GM20431 (cell line): ENCODE results near the gene ZNF276.

Experiments used
- in situ Hi-C: fragments of 300-500 bp; cut with MseI, MboI; formaldehyde crosslinking; loops from one replicate; pipeline ENCODE4 v1.15.0; 2020; ENCODE audit warnings: low sequenced_read_pairs; ENCODE audit not compliant: unreplicated experiment

The ZNF276 gene

DNA sequence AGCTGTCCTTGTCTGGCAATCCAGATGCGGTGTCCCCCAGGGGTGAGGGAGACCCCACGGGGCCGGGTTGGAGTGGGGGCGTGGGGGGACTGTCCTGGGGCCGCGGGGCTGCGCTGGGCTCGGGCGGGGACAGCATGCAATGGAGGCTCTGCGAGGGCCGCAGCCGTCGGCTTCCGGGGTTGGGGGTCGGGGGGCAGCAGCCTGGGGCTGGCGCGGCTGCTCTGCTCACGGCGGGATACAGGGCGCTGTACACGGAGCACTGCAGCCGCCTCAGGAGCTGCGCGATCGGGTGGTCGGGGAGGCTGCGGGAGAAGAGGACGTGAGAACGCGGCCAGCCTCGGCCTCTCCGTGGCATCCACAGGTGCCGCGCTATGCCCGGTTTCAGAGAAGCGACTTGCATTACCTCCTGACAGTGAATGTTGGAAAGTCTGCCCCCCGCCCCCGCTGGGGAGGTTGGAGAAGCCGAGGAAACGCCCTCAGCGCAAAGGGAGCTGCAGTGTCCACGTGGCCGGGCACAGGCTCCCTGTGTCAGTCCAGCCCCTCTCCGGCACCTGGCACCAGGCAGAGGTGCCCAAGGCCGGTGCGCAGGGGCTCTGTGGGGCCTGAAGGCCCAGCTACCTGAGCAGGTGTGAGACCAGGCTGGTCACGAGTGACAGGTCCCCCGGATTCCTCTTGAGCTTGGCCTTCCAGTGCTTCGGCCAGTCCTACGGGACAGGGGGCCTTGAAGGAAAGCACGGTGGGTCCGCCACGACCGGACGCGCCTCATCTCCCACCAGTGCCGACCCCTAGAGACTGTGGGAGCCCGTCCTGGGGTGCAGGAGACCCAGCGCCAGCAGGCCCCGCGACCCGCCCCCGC lies 10.4 kb upstream of the ZNF276 start:
- in situ Hi-C loops = no loop called here

DNA sequence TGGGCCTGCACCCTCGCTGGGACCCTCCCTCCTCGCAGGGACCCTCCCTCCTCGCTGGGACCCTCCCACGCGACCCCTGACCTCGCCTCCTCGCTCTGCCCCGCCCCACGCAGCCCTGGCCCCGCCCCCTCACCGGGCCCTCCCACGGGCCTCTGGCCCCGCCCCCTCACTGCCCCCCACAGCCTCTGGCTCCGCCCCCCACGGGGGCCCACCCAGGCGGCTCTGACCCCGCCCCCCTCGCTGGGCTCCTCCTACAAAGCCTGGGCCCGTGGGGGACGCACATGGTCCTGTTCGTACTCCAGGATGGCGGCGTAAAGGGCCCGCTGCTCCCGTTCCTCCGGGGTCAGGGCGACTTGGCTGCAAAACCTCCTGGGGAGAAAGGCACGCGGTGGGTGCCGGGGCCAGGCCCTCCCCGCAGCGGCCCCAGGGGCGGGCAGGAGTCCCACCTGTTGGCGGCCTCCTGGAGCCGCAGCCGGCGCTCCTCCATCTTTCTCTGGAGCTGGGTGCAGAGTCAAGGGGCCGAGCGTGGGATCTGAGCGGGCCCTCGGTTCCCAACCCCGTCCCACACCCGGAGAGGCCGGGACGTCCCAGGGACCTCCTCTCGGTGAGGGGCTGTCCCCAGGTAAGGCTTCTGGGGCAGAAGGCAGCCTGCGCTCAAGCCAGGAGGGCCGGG lies 9.6 kb upstream of the ZNF276 start:
- in situ Hi-C loops = no loop called here

DNA sequence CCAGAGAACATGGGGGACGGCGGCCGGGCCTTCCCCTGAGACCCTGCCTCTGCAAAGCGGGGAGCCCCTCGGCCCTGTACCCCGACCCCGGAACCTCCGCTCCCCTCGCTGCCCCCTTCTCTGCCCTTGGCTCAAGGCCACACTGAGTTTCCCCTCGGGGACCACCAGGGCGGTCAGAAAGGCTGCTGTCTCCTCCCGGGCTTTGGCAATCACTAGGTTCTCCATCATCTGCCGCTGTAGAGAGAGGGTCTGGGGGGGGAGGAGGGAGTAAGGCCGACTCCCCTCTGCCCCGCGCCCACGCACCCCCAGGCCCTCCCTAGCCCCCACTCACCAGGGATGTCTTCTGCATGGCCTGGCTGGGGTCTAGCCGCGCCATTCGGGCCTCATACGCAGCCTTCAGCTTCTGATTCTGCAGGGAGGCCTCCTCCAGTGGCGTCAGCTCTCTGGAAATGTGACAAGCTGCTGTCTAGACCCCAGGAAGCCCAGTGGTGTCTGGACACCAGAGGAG lies 9.0 kb upstream of the ZNF276 start:
- in situ Hi-C loops = no loop called here

DNA sequence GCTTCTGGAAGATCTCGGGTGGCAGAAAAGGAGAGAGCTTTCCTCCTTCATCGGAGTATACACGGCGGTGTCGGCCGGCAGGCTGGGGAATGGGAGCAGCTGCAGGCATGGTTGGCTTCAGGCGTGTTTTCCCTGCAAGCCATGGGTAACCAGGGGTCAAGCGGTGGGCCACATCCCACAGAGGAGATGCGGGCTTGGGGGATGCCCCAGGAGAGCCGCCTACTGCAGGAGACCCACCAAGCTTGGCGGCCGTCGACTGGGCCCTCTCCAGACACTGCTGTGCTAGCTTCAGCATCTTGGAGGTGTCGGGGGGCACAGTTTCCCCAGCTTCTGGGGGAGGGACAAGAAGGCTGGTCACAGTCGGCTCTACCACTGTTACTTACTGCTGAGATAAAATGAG lies 4.8 kb upstream of the ZNF276 start:
- in situ Hi-C loops = no loop called here

DNA sequence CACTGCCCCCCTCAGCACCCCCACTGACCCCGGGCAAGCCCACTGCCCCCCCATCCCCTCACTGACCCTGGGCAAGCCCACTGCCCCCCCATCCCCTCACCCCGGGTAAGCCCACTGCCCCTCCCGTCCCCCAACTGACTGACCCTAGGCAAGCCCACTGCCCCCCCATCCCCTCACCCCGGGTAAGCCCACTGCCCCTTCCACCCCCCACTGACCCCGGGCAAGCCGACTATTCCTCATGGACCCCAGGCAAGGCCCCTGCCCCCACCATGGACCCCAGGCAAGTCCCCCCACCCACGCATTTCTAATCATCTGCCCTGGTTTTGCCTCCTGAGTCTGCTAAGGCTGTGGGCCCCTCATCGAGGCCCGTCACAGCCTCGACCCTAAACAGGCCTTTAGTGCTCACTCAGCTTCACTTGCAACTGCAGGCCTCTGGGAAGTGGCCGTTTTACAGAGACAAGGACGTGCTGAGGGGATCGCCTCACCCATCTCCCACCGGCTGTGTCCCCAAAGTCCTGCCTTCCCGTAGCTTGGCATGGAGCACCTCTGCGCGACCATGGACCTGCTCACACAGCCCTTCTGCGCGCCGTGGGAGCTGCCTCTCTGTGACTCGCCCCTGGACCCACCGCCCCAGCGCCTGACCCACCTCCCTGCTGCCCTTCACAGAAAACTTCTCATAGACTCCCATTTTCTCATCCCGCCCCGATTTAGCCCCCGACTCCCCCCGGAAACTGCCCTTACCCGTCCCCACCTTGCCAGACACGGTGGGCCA lies 4.2 kb upstream of the ZNF276 start:
- in situ Hi-C loops = no loop called here

DNA sequence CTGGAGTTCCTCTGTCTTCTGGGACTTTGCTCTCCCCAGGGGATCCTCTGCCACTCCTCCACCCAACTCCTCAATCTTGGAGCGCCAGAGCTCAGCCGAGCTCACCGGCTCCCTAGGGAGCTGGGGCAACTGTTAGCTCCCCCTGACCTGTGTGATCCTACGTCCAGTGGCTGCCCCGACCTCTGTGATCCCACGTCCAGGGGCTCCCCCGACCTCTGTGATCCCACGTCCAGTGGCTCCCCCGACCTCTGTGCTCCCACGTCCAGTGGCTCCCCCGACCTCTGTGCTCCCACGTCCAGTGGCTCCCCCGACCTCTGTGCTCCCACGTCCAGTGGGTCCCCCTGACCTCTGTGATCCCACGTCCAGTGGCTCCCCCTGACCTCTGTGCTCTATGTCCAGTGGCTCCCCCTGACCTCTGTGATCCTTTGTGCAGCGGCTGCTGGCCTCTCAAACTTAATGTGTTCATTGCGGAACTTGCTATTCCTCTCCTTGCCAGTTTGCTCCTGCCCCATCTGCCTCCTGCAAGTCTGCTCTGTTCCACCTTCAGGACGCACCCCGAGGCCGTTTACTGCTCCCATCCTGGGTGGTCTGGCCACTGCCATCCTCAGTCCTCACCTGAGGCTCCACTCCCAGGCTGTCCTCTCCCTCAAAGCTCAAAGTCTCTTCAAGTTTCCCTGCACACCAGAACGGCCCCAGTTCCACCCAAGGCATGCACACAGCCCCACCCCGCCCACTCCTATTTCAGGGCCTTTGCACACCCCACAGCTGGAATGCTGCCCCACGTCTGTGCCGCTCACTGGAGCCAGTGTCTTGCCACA lies 3.4 kb upstream of the ZNF276 start:
- in situ Hi-C loops = no loop called here

DNA sequence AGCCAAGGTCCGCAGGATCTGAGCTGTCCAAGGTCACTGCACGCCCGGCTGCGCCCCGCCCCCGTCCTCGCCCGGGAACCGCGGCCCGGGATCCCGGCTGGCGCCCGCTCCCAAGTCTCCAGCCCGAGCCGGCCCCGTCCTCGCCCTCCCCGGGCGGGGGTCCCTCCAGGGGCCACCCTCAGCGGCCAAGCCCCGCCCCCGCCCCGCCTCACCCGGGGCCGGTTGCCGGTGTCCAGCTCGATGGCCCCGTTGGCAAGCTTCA lies 855 bp upstream of the ZNF276 start:
- in situ Hi-C loops = no loop called here

DNA sequence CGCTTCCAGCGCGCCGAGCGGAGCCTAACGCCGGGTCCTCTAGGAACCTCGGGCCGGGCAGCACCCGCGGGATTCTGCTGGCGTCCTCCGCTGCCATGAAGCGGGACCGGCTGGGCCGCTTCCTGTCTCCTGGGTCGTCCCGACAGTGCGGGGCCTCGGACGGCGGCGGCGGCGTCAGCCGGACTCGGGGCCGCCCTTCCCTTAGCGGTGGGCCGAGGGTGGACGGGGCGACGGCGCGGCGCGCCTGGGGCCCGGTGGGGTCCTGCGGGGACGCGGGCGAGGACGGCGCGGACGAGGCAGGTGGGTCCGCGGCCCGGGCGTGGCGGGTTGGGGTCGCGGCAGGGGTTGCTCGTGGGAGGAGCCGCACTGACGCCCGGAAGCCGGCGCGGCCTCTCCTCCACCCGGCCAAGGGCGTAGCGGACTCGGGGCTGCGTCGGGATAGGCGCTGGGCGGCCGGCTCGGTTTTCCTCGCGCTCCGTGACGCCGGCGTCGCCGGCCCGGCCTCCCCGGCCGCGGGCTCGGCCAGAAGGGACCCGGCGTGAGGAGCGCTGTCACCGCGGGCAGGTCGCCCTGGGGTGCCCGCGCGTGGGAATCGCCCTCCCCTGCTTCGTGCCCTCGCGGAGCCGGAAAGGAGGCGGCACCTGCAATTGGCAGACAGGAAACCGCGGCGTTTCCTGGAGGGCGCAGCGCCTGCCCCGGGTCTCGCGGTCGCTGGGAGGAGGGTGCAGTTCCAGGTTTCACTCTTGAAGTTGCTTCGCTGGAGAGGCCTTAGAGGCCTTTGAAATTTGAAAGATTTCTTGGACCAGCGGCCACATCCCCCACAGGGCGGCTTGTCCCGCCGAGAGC lies 432 bp downstream of the ZNF276 start:
- in situ Hi-C loops = no loop called here

DNA sequence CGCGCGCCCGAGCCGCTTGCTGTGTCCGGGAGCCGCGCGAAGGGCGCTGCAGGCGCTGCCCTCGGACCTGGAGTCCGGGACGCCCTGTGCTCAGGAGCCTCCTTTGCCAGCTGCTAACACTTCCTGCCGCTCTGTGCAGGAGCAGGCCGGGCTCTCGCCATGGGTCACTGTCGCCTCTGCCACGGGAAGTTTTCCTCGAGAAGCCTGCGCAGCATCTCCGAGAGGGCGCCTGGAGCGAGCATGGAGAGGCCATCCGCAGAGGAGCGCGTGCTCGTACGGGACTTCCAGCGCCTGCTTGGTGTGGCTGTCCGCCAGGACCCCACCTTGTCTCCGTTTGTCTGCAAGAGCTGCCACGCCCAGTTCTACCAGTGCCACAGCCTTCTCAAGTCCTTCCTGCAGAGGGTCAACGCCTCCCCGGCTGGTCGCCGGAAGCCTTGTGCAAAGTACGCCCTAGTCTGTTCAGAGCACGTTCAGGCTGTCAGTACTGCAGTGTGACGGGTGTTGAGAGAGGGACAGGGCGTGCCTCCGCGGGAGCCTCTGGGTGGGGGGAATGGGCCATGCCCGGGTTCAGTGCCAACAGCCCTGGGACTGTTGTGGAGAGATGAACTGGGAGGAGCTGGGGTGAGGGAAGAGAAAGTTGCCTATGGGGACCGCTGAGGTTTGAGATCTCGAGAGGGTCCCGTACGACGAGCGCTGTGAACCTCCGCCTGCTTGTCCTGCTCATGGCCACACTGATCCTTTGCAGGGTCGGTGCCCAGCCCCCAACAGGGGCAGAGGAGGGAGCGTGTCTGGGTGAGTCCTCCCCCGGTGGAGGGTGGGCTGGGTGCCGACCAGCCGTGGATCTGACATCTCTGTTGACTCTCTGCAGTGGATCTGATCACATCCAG lies 1.3 kb downstream of the ZNF276 start:
- in situ Hi-C loops = no loop called here

DNA sequence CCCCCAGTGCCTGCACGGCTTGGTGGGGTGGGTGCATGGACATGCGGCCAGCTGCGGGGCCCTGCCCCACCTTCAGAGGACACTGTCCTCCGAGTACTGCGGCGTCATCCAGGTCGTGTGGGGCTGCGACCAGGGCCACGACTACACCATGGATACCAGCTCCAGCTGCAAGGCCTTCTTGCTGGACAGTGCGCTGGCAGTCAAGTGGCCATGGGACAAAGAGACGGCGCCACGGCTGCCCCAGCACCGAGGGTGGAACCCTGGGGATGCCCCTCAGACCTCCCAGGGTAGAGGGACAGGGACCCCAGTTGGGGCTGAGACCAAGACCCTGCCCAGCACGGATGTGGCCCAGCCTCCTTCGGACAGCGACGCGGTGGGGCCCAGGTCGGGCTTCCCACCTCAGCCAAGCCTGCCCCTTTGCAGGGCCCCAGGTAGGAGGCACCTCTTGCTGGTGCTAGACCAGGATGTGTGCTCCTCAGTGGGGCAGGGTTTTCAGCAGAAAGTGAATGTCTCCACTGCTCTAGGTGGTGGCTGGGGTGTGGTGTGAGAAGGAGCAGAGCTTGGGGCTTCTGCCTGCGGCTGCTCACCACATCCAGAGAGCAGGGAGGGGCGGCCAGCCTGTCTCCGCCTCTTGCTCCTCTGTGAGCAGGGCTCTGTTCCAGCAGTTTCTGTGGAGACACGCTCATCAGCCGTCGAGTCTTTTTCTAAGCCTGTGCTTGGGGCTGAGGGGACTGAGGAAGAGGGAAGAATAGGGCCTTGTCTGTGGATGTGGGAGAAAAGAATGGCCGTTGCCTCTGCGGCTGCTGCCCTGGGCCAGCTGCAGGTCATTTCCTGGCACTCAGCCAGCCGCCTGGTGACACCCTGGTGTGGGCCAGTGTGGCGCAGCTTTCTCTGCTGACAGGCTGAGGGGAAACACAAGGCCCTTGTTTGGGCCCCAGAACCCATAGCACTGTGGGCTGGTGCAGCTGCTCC lies 2.2 kb downstream of the ZNF276 start:
- in situ Hi-C loops = no loop called here

DNA sequence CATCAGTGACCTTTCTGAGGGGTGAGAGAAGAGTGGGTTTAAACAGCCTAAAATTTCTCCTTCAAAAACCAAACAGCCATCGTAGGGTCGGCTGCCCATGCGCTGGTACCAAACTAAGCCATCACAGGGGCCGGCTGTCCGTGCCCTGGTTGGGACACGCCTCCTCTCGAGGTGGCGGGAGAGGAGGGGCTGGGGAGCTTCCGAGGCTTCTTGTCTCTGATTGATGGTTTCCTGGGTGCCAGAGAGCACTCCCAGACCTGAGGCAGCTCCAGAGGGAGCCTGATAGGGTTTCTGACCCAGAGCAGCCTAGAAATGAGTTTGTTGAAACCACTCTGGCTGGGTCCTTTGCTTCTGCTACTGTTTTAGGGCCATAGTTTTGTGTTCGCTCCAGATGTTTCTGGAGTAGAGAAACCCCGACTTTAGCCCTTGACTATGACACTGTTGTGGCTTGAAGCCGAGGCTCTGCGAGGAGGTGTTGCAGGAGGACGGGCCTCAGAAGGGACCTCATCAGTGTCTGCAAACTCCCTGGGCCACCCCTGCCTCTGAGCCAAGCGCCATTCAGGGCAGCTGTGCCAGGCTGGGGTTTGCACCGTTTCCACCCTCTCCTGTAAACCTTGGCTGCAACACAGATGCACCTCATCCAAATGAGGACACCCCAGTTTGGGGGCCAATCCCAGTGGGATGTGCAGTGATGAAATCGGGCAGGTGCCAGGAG lies 6.2 kb downstream of the ZNF276 start:
- in situ Hi-C loops = no loop called here

DNA sequence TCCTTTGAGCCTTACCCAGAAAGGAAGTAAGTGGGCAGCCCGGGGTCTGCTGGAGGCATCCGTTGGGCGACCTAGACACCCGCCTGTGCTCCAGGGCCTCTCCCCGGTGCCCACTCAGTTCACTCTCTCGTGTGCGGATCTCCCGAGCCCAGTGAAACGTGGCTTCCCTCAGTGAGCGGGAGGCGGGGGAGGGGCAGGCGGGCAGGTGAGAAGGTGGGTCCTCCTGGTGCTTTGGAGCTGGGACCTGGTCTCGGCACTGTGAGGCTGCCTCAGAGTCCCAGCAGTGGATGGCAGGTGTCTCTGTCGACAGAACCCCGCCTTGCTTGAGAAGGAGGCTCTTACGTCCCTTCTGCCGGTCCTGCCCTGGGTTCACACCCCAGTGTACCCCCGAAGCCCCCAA lies 8.0 kb downstream of the ZNF276 start:
- in situ Hi-C loops = no loop called here

DNA sequence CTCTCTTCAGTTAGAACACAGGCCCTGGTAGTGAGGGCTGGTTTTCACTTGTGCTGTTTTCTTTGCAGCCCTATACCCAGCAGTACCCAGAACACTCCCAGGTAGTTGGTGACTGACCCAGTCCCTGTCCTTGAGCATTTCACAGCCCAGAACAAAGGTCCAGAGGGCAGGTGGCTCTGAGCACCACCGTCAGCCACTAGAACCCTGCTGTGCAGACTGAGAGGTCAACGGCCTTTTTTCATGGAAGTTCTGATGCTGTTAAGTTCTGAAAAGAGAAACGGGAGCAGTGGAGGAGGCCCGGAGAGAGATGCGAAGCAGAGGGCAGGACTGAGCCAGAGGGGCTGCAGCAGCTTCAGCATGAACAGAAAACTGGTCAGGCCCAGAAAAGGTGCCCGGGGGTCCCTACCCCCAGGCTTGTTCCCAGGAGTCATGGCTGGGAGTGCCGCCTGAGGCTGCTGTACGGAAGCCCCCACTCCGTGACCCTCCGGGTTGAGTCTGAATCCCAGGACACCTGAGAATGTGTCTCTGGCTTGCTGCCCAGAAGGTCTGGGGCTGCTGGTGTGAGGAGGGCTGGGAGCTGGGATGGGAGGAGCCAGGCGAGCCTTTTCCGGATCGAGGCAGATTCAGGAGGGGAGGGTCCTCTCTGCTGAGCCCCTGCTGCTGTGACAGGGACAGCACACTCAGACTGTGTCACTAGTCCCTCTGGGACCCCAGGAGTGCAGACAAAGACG lies 8.7 kb downstream of the ZNF276 start:
- in situ Hi-C loops = no loop called here

DNA sequence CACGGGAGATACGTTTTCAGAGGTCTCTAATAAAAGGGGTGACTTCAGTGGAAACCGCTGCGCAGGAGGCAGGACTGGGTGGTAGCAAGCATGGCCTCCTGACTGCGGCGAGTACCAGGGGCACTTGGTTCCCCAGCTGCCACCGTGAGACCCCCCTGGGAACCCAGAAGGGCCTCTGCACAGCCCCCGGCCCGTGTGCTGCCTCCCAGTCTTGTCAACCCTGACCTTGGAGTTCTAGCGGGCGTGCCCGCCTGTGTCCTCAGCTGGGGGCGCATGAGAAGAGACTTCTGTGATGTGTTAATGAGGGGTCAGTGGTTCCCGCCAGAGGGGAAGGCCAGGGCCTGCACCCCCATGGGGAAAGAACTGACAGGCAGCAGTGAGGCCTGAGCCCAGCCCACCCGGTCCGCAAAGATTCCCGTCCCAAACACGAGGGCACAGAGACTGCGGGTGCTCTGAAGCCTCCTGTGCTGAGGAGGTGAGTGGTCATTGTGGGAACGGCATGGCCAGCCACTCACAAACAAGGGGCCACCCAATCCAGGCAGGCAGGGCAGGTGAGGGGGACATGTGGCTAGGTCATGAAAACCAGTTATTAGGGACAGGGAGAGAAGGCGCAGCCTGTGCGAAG lies 9.4 kb downstream of the ZNF276 start:
- in situ Hi-C loops = no loop called here

DNA sequence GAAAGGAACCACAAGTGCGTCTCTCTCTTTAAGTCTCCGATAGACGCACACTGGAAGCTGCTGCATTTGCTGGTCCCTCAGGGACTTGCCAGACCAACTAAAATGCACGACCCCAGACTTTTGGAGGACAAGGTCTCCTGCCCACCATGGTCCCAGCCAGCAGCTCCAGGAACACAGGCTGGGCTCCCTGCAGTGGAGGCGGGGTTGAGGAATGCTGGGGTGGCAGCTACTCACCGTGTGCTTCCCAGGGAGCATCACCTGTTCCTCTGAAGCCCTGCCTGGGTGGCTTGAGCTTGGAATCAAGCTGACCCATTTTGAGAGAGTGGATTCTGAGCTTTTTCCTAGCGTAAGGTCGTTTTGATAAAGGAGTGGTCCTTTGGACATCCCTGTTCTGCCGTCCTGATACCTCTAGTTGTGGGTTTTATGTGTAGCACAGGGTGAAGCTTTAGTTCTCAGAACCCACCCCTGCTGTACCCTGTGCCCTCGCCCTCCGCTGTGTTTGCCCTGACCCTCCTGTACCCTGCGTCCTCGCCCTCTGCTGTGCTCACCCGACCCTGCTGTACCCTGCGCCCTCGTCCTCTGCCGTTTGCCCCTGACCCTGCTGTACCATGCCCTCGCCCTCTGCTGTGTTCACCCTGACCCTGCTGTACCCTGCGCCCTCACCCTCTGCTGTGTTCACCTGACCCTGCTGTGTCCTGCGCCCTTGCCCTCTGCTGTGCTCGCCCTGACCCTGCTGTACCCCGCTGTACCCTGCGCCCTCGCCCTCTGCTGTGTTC lies 11.0 kb downstream of the ZNF276 start:
- in situ Hi-C loops = no loop called here
